Germinal center (tissue), 1 donor: ENCODE data around the gene ZDHHC24.

Source experiments
- DNase-seq: peaks from one replicate; pipeline ENCODE4 v3.0.0; 2012; ENCODE audit warnings: mixed read lengths, low spot score

ZDHHC24 gene

DNA sequence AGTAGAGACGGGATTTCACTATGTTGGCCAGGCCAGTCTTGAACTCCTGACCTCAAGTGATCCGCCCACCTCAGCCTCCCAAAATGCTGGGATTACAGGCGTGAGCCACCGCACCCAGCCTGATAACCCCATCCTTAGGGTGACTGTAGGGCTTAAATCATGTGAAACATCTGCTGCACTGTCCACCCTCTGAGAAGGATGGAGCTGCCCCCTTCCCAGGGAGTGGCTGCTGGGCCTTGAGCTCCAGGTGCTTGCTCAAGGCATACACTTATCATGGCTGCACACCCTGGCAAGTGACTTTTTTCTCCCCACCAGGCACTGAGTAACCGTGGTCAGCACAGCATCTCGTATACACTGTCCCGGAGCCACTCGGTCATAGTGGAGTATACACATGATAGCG lies 73.8 kb downstream of the ZDHHC24 start:
- DNase-seq, result no peak

- DNase-seq, result no peak
Observed at GRCh38 chr11:66471142-66471541, 74.7 kb downstream of the ZDHHC24 start.
